Activated T-cell treated with anti-CD3 and anti-CD28 coated beads, Interleukin-2, amount 50 U/mL, for 4 hours (primary cell): ENCODE measurements around the gene TSPYL1. TPM values are rescaled to one million over a fixed set of nuclear protein-coding genes. Genes with fewer than 3 reads are reported as not detected.

Source experiments
- ATAC-seq, 2 donors: fragments of 200-7000 bp; cut with Tn5 transposase; one replicate each; pipeline ENCODE4 v1.10.0; 2021
- DNase-seq: peaks from one replicate; pipeline ENCODE4 v3.0.0-alpha.2; 2020
- H3K27me3 Mint-ChIP-seq: one replicate; pipeline ENCODE4 v1.8.0; 2021; ENCODE audit warnings: low read depth, mixed read lengths
- H3K36me3 Mint-ChIP-seq: one replicate; pipeline ENCODE4 v1.8.0; 2022; ENCODE audit warnings: mixed read lengths; ENCODE audit not compliant: insufficient read depth
- H3K4me1 Mint-ChIP-seq: one replicate; pipeline ENCODE4 v1.8.0; 2021; ENCODE audit warnings: low read depth, mixed read lengths
- H3K4me3 Mint-ChIP-seq: one replicate; pipeline ENCODE4 v1.8.0; 2021; ENCODE audit warnings: mild to moderate bottlenecking, moderate library complexity, mixed read lengths
- H3K9me3 Mint-ChIP-seq: one replicate; pipeline ENCODE4 v1.8.0; 2021; ENCODE audit warnings: mixed read lengths
- total RNA-seq, 3 donors: library from RNA; stranded (reverse); gene quantifications; one replicate each; pipeline ENCODE4 v1.2.1, GENCODE V29; 2021

The TSPYL1 gene
- total RNA-seq, 3 donors from 2014 or later: 42.8 to 53.4 (median 46.3) TPM

DNA sequence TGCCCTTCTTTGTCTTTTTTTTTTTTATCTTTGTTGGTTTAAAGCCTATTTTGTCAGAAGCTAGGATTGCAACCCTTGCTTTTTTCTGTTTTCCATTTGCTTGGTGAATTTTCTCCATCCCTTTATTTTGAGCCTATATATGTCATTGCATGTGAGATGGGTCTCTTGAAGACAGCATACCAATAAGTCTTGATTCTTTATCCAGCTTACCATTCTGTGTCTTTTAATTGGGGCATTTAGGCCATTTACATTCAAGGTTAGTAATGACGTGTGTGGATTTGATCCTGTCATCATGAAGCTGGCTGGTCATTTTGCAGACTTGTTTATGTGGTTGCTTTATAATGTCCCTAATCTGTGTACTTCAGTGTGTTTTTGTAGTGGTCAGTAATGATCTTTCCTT is 16.4 kb downstream of the TSPYL1 start:
- no peak for ATAC-seq
- Mint-ChIP-seq H3K9me3 (peaks cover 24% of the 10 kb centered on the region), H3K4me1 (peaks cover 19% of the 10 kb centered on the region), H3K4me3 (no peak overlapping the region), H3K36me3 (peaks cover 43% of the 10 kb centered on the region), H3K27me3 (no peaks in the 10 kb centered on the region)
- no peak for DNase-seq

GRCh38 chr6:116258520-116258919 is 21.2 kb downstream of the TSPYL1 start:
- H3K4me1 Mint-ChIP-seq: peaks cover 13% of the 10 kb centered on the region
- H3K27me3 Mint-ChIP-seq: no peaks in the 10 kb centered on the region
- DNase-seq (no peak), ATAC-seq (no peak)
- no peak overlapping the region for H3K4me3 Mint-ChIP-seq
- H3K36me3 Mint-ChIP-seq: peaks cover 24% of the 10 kb centered on the region
- H3K9me3 Mint-ChIP-seq: peaks cover 20% of the 10 kb centered on the region

GRCh38 chr6:116256694-116257093 is 23.0 kb downstream of the TSPYL1 start:
- H3K4me1 Mint-ChIP-seq: peaks cover 9% of the 10 kb centered on the region
- no peaks in the 10 kb centered on the region for H3K27me3 Mint-ChIP-seq
- H3K36me3 Mint-ChIP-seq: peaks cover 7% of the 10 kb centered on the region
- DNase-seq (no peak), ATAC-seq (no peak)
- peaks cover 4% of the 10 kb centered on the region for H3K9me3 Mint-ChIP-seq
- no peak overlapping the region for H3K4me3 Mint-ChIP-seq

DNA sequence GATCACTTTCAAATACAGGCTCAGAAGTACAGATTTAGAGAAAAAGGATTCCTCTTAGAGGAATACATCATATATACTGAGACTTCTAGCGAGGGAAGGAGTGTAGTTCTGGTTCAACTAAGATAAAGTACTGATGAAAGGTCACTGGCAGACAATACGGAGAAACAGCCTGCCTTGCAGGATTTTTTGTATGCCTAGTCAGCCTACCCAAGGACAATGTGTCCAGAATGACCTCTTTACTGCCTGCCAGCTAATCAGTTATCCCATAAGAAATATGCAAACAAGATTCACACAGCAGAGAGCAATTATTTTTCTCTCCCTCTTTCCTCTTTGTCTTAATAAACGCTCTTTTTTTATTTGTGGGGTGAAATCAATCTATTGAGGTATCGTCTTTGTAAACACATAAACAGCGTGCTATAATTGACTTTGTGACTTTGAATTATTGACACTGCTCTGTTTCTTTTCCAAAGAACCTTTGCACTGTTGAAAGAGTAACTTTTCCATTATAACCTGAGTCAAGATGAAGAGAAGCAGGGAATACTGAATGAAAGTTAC is 24.4 kb downstream of the TSPYL1 start:
- Mint-ChIP-seq H3K9me3 (no peaks in the 10 kb centered on the region), H3K4me1 (peaks cover 12% of the 10 kb centered on the region), H3K4me3 (no peak overlapping the region), H3K27me3 (no peaks in the 10 kb centered on the region), H3K36me3 (peaks cover 8% of the 10 kb centered on the region)
- DNase-seq (no peak), ATAC-seq (no peak)

DNA sequence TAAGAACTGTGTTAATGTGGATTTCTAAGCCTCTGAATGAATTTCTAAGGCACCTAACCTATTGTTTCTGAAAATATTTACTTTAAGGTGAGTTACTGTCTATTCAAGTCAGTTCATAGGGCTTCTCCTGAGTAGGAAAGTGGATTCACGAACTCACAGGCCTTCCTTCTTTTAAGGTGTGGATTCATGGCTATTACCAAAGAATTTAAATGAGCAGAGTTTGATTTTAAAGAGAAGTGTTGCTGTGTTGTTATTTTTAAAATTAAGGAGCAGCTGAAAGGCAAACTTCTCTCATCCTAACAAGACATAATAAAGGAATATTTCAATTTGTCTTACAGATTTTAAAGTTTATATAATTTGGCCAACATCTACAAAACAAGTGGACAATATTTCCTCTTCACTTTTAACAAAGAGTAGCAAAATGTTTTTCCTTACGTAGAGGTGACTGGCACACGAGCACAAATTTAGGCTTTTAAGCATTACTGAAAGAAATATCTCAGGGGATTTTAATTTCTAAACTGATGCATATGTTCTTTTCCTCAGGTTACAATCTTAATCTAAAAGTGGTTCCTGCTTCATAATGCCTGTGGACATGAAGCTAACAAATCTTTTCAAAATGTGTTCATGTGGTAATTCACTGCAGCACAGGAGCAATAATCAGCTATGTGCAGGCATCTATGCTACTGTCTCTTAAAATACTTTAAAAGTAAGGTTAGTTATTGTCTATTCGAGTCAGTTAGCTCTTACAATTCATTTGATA is 25.3 kb downstream of the TSPYL1 start:
- H3K27me3 Mint-ChIP-seq: no peaks in the 10 kb centered on the region
- peak in 1 of 2 donors; percentile 16 for ATAC-seq
- H3K4me1 Mint-ChIP-seq: peaks cover 16% of the 10 kb centered on the region
- H3K9me3 Mint-ChIP-seq: no peaks in the 10 kb centered on the region
- H3K4me3 Mint-ChIP-seq: no peak overlapping the region
- DNase-seq: no peak
- peaks cover 8% of the 10 kb centered on the region for H3K36me3 Mint-ChIP-seq

- Mint-ChIP-seq H3K36me3 (peaks cover 6% of the 10 kb centered on the region), H3K4me3 (no peak within 1 kb of the TSS), H3K4me1 (peaks cover 19% of the 10 kb centered on the region), H3K9me3 (no peaks in the 10 kb centered on the region), H3K27me3 (no peaks in the 10 kb centered on the region)
- DNase-seq (peak; percentile 89), ATAC-seq (peak; percentile 99)
Measured at GRCh38 chr6:116253505-116254296, 26.0 kb downstream of the TSPYL1 start, which contains the start of gene TSPYL4. Gene TSPYL4 (minus strand): TSS chr6:116254075. CDS start chr6:116254008, 67 bp downstream.

- Mint-ChIP-seq H3K4me1 (peaks cover 25% of the 10 kb centered on the region), H3K4me3 (no peak overlapping the region), H3K9me3 (no peaks in the 10 kb centered on the region), H3K27me3 (no peaks in the 10 kb centered on the region), H3K36me3 (peaks cover 6% of the 10 kb centered on the region)
- no peak for DNase-seq
- no peak for ATAC-seq
Measured at GRCh38 chr6:116253188-116253504, 26.6 kb downstream of the TSPYL1 start.

GRCh38 chr6:116251568-116252384 is 28.0 kb downstream of the TSPYL1 start:
- Mint-ChIP-seq H3K27me3 (no peaks in the 10 kb centered on the region), H3K4me3 (no peak overlapping the region), H3K4me1 (peaks cover 26% of the 10 kb centered on the region), H3K36me3 (peaks cover 6% of the 10 kb centered on the region), H3K9me3 (no peaks in the 10 kb centered on the region)
- DNase-seq (no peak), ATAC-seq (no peak)

- no peak overlapping the region for H3K4me3 Mint-ChIP-seq
- H3K36me3 Mint-ChIP-seq: peaks cover 8% of the 10 kb centered on the region
- no peaks in the 10 kb centered on the region for H3K9me3 Mint-ChIP-seq
- DNase-seq: no peak
- H3K4me1 Mint-ChIP-seq: peaks cover 26% of the 10 kb centered on the region
- no peak for ATAC-seq
- no peaks in the 10 kb centered on the region for H3K27me3 Mint-ChIP-seq
Measured at GRCh38 chr6:116248577-116248976, 31.2 kb downstream of the TSPYL1 start.

- Mint-ChIP-seq H3K4me3 (no peak overlapping the region), H3K4me1 (peaks cover 26% of the 10 kb centered on the region), H3K9me3 (no peaks in the 10 kb centered on the region), H3K27me3 (no peaks in the 10 kb centered on the region), H3K36me3 (peaks cover 8% of the 10 kb centered on the region)
- no peak for DNase-seq
- ATAC-seq: no peak
Measured at GRCh38 chr6:116247285-116247684, 32.4 kb downstream of the TSPYL1 start.

DNA sequence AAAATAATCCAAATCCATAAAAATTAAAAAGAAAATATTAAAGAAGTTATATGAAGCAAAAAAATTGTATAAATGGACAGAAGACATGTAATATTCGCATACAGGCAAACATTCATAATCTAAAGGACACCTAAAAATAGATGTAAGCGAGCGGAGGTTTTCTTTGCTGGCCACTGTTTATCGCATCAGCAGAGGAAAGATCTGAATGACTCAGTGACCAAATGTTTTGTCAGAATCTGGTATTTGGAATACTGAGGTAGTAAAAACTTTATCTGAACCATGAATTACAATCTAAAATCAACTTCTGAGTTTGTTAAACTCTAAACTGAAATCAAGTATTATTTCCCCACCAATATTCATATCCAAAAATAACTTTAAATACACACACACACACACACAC is 33.6 kb downstream of the TSPYL1 start:
- Mint-ChIP-seq H3K9me3 (no peaks in the 10 kb centered on the region), H3K4me1 (peaks cover 23% of the 10 kb centered on the region), H3K27me3 (no peaks in the 10 kb centered on the region), H3K4me3 (no peak overlapping the region), H3K36me3 (peaks cover 8% of the 10 kb centered on the region)
- no peak for ATAC-seq
- DNase-seq: no peak

- Mint-ChIP-seq H3K4me1 (peaks cover 10% of the 10 kb centered on the region), H3K36me3 (peaks cover 4% of the 10 kb centered on the region), H3K4me3 (no peak overlapping the region), H3K9me3 (no peaks in the 10 kb centered on the region), H3K27me3 (no peaks in the 10 kb centered on the region)
- no peak for ATAC-seq
- DNase-seq: no peak
Measured at GRCh38 chr6:116244284-116244683, 35.4 kb downstream of the TSPYL1 start.

DNA sequence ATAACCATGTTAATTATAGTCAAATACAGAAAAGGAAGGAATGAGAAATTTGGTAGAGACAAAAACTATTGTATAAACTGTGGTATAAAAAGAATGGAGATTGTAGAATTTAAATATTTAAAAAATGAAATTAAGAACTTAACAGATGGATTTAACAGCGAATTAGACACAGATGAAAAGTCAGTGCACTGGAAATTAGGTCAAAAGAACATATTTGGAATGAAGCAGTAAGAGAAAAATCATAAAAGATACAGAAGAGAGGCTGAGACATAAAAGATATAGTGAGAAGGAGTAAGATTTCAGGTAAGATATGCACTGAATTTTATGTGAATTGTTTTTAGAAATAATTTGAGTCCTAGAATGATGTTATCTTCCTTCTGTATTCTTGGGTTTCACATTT is 39.9 kb downstream of the TSPYL1 start:
- H3K4me3 Mint-ChIP-seq: no peak overlapping the region
- no peak for ATAC-seq
- no peaks in the 10 kb centered on the region for H3K27me3 Mint-ChIP-seq
- no peaks in the 10 kb centered on the region for H3K9me3 Mint-ChIP-seq
- no peaks in the 10 kb centered on the region for H3K4me1 Mint-ChIP-seq
- DNase-seq: no peak
- H3K36me3 Mint-ChIP-seq: peaks cover 9% of the 10 kb centered on the region

DNA sequence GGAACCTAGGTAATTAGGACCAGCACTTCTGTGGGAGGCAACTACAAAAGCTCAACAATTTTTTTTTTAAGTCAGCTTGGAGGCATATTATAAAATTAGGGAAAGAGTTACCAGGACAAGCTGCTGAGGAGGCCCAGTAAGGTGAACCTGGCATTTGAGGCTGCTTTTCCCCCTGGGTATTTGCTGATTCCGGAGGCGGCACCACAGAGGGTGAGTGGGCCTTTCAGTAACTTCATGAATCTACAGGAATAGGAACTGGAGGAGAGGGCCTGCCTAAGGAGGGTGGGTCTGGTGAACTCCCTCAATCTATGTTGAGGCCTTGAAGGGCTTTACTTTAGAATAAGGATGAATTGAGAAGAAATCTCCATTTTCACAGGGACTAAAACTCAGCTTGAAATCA is 40.5 kb downstream of the TSPYL1 start:
- Mint-ChIP-seq H3K36me3 (peaks cover 9% of the 10 kb centered on the region), H3K9me3 (no peaks in the 10 kb centered on the region), H3K27me3 (no peaks in the 10 kb centered on the region), H3K4me1 (no peaks in the 10 kb centered on the region), H3K4me3 (no peak overlapping the region)
- ATAC-seq: no peak
- no peak for DNase-seq
